Panc1 (cell line): ENCODE results near the gene ZNF155. TPM values are rescaled to one million over a fixed set of nuclear protein-coding genes. Genes with fewer than 3 reads are reported as not detected.

Source experiments
- ATAC-seq: fragments of 200-7000 bp; cut with Tn5 transposase; 2 replicates; pipeline ENCODE4 v1.9.1; 2020; ENCODE audit warnings: mild to moderate bottlenecking, moderate library complexity
- BruUV-seq: library from RNA; stranded (reverse); fragments of 400-500 nt; replicated peaks from 2 replicates; lab custom pipeline; 2021; lab: Mats Ljungman, UMichigan
- CTCF ChIA-PET: fragments of 300-600 bp; sonication (Branson Sonifier 250); formaldehyde crosslinking; loops from one replicate; lab custom pipeline; 2022; ENCODE audit warnings: antibody characterized with exemption; lab: Charles Lee
- POLR2A ChIA-PET: fragments of 300-600 bp; sonication (Branson Sonifier 250); formaldehyde crosslinking; loops from one replicate; lab custom pipeline; 2022; ENCODE audit warnings: antibody characterized with exemption; lab: Charles Lee
- DNase-seq: peaks from one replicate; pipeline ENCODE4 v3.0.0-alpha.2; 2010; ENCODE audit warnings: low read depth, low spot score
- H3K27ac ChIP-seq: 2 replicates; pipeline ENCODE4 v1.5.1; 2011; ENCODE audit warnings: mild to moderate bottlenecking, low read length, inconsistent platforms
- H3K27me3 ChIP-seq: fragments of 200-500 bp; sonication (Bioruptor generic); 2 replicates; pipeline ENCODE4 v1.6.0; 2014; ENCODE audit warnings: low read length, inconsistent platforms; ENCODE audit not compliant: control insufficient read depth, insufficient read depth
- H3K36me3 ChIP-seq: fragments of 200-500 bp; sonication (Bioruptor generic); 2 replicates; pipeline ENCODE4 v1.5.1; 2014; ENCODE audit warnings: inconsistent platforms, mild to moderate bottlenecking, low read length, moderate library complexity; ENCODE audit not compliant: control insufficient read depth, insufficient read depth
- H3K4me1 ChIP-seq: 2 replicates; pipeline ENCODE4 v1.5.1; 2011; ENCODE audit warnings: inconsistent platforms, mild to moderate bottlenecking, low read length, moderate library complexity; ENCODE audit not compliant: control insufficient read depth, insufficient read depth
- H3K4me3 ChIP-seq, 2 experiments: 2 replicates each; pipeline ENCODE4 v1.5.1; 2011 to 2012; ENCODE audit warnings: low read depth in 2 of 2, low read length in 2 of 2, mild to moderate bottlenecking in 2 of 2, inconsistent platforms in 1 of 2, moderate library complexity in 1 of 2
- H3K9me3 ChIP-seq: fragments of 200-500 bp; sonication (Bioruptor generic); 2 replicates; pipeline ENCODE4 v1.5.1; 2014; ENCODE audit warnings: low read depth, mild to moderate bottlenecking, inconsistent platforms, low read length, moderate library complexity; ENCODE audit not compliant: control insufficient read depth, insufficient read depth
- POLR2AphosphoS5 ChIP-seq: IDR thresholded peaks from 2 replicates; pipeline ENCODE4 v1.6.1; 2012; ENCODE audit warnings: mild to moderate bottlenecking, low read depth, low read length, moderate library complexity
- REST ChIP-seq, 2 experiments: IDR thresholded peaks; 2 replicates each; pipeline ENCODE4 v1.6.1; 2011 to 2012; ENCODE audit warnings: low read depth in 2 of 2, control low read depth in 1 of 2, low read length in 1 of 2, mild to moderate bottlenecking in 1 of 2, moderate library complexity in 1 of 2; ENCODE audit not compliant: insufficient read depth in 1 of 2
- SIN3A ChIP-seq: IDR thresholded peaks from 2 replicates; pipeline ENCODE4 v1.6.1; 2012; ENCODE audit warnings: low read depth, mild to moderate bottlenecking, low read length, moderate library complexity, borderline replicate concordance; ENCODE audit not compliant: insufficient read depth
- TCF7L2 ChIP-seq: IDR thresholded peaks from 2 replicates; pipeline ENCODE4 v1.6.1; 2011; ENCODE audit warnings: mild to moderate bottlenecking, low read depth, low read length, inconsistent platforms
- in situ Hi-C: cut with HindIII; loops from 2 replicates; pipeline ENCODE4 v1.10.0; 2016; ENCODE audit warnings: low sequenced_read_pairs, low pct_unique_long_range_greater_than_20kb
- intact Hi-C: fragments of 100-400 bp; cut with micrococcal nuclease; formaldehyde crosslinking; loops from one replicate; pipeline ENCODE4 v1.10.0; 2022; ENCODE audit not compliant: unreplicated experiment
- total RNA-seq: library from RNA; stranded (reverse); gene quantifications from one replicate; pipeline ENCODE4 v1.2.1, GENCODE V29; 2021; ENCODE audit not compliant: unreplicated experiment
- TF ChIP-seq, protein P1 (sequence below): fragments of 450-650 bp; IDR thresholded peaks from 2 replicates; pipeline ENCODE4 v1.5.1; 2017; ENCODE audit warnings: mild to moderate bottlenecking

The ZNF155 gene
- total RNA-seq, 1 experiment from 2014 or later: 5.0 TPM

- TF ChIP-seq SIN3A (no peak), REST (IDR thresholded peaks at IDR 0.05; ENCODE audit: insufficient read depth in 1 of 2, low read depth in 2 of 2, low read length in 1 of 2) (no peak), TCF7L2 (no peak), POLR2AphosphoS5 (no peak)
- TF ChIP-seq, protein P1, sequence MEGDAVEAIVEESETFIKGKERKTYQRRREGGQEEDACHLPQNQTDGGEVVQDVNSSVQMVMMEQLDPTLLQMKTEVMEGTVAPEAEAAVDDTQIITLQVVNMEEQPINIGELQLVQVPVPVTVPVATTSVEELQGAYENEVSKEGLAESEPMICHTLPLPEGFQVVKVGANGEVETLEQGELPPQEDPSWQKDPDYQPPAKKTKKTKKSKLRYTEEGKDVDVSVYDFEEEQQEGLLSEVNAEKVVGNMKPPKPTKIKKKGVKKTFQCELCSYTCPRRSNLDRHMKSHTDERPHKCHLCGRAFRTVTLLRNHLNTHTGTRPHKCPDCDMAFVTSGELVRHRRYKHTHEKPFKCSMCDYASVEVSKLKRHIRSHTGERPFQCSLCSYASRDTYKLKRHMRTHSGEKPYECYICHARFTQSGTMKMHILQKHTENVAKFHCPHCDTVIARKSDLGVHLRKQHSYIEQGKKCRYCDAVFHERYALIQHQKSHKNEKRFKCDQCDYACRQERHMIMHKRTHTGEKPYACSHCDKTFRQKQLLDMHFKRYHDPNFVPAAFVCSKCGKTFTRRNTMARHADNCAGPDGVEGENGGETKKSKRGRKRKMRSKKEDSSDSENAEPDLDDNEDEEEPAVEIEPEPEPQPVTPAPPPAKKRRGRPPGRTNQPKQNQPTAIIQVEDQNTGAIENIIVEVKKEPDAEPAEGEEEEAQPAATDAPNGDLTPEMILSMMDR: no peak
- no peaks in the 10 kb centered on the region for H3K4me1 ChIP-seq
- H3K9me3 ChIP-seq: peaks cover 35% of the 10 kb centered on the region; the same call in 1 of the 2 replicates
- intact Hi-C loops: no loop called here
- in situ Hi-C loops: no loop called here
- no peak overlapping the region for H3K27ac ChIP-seq
- no peaks in the 10 kb centered on the region; the same call in none of the 2 replicates for H3K36me3 ChIP-seq
- ATAC-seq (no peak), DNase-seq (no peak)
- no peak overlapping the region for H3K4me3 ChIP-seq
- CTCF ChIA-PET: no interaction called here
- POLR2A ChIA-PET: no interaction called here
- H3K27me3 ChIP-seq: no peaks in the 10 kb centered on the region
- no TSS peak for BruUV-seq
Observed at GRCh38 chr19:44032001-44032610, 48.1 kb downstream of the ZNF155 start.

DNA sequence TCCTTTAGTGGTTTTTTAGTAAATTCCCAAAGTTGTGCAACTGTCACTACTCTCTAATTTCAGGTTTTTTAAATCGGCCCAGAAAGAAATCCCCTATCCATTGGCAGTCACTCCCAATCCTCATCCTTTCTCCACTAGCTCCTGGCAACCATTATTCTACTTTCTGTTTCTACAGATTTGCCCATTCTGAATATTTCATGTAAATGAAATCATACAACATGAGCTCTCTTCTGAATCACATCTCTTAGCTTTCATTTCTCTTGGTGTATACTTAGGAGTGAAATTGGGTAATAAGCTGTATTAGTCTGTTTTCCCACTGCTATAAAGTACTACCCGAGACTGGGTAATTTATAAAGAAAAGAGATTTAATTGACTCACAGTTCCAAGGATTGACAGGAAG lies 58.2 kb downstream of the ZNF155 start:
- POLR2A ChIA-PET: no interaction called here
- H3K4me3 ChIP-seq: no peak overlapping the region
- no peaks in the 10 kb centered on the region for H3K36me3 ChIP-seq
- no peak for DNase-seq
- in situ Hi-C loops (no loop called here), intact Hi-C loops (no loop called here)
- ATAC-seq: no peak
- BruUV-seq: no TSS peak
- no peaks in the 10 kb centered on the region for H3K4me1 ChIP-seq
- H3K27me3 ChIP-seq: no peaks in the 10 kb centered on the region
- no peak for TF ChIP-seq POLR2AphosphoS5
- no peak for TF ChIP-seq SIN3A
- TF ChIP-seq, protein P1: no peak
- no peak for TF ChIP-seq REST (IDR thresholded peaks at IDR 0.05; ENCODE audit: insufficient read depth in 1 of 2, low read depth in 2 of 2, low read length in 1 of 2)
- no peak for TF ChIP-seq TCF7L2
- peaks cover 5% of the 10 kb centered on the region; the same call in 1 of the 2 replicates for H3K9me3 ChIP-seq
- CTCF ChIA-PET: no interaction called here
- H3K27ac ChIP-seq: no peak overlapping the region
